ENCODE data around the gene NOTCH4.

DNA sequence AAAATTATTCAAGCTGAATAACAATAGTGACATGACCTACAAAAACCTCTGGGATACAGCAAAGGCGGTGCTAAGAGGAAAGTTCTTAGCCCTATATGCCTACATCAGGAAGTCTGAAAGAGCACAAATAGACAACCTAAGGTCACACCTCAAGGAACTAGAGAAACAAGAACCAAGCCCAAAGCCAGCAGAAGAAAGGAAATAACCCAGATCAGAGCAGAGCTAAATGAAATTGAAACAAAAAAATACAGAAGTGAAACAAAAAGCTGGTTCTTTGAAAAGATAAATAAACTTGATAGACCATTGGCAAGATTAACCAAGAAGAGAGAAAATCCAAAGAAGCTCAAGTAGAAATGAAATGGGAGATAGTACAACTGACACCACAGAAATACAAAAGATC lies 47.6 kb upstream of the NOTCH4 start:
- TF ChIP-seq SUZ12 (IDR thresholded peaks at IDR 0.05; ENCODE audit: extremely low read depth, insufficient read depth, insufficient read length) (no peak), ZNF274 (IDR thresholded peaks at IDR 0.05; ENCODE audit: low read depth, low read length) (no peak), YY1 (IDR thresholded peaks at IDR 0.05; ENCODE audit: insufficient read depth, insufficient read length) (no peak)
